NCI-H2107 treated with DMSO at 0.1 percent for 48 hours (cell line): Measurements from ENCODE around the gene PRPF18.

Source experiments
- DNase-seq: peaks from one replicate; lab custom pipeline; 2025; ENCODE audit not compliant: unreplicated experiment; lab: John Stamatoyannopoulos, UW

Gene PRPF18

DNA sequence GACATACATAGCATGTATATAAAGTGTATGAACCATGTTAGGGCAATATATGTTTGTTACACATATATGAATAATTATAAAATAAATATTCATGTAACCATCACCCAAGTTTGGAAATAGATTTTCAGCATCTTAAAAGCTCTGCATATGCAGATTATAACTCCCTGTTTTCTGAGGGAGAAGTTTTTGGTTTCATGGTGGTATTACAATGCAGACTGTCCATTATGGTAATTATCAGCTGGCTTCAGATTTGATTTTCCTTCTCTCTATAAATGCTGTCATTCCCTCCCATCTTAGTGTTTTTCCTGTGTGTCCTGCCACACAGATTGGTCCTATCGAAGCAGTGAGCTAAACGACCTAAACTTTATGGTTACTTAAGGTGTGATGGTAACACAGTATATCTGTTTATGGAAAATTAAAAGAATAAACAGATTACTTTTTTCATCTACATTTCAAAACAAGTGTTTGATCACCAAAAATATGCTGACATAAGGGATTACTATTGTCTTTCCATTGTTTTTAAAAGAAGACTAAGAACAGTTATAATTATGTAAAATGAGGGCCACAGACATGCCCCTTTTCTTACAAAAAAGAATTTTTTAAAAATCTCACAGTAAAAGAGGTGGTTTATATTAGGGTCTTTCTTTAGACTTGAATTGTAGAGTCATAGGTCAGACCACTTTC lies 17.7 kb downstream of the PRPF18 start:
- DNase-seq = no peak

DNA sequence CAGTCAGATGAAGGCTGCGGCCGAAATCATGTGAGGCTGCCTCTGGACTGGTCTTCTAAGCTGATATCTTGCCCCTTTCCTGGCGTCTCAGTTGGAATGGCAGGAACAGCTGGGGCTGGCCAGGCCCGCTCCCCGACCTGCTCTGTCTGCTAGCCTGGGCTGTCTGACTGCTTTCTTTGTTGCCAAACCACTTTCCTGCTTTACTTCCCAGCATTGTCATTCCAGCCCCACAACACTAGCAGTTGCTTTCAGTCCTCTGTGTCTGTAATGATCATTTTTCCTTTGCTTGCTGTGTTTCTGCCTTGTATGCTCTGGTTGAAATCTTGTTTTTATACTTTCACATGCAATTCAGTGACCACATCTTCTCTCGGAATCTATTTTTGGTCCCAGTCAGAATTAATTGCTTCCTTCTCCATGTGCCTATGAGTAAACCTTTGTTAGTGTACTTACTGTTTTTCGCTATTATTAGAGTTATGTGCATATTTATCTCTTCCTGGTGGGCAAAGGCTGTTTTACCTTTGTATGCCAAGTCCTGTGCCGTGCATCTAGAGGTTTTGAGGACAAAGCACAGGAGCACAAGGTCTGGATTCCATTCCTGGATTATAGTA lies 21.6 kb downstream of the PRPF18 start:
- no peak for DNase-seq

DNA sequence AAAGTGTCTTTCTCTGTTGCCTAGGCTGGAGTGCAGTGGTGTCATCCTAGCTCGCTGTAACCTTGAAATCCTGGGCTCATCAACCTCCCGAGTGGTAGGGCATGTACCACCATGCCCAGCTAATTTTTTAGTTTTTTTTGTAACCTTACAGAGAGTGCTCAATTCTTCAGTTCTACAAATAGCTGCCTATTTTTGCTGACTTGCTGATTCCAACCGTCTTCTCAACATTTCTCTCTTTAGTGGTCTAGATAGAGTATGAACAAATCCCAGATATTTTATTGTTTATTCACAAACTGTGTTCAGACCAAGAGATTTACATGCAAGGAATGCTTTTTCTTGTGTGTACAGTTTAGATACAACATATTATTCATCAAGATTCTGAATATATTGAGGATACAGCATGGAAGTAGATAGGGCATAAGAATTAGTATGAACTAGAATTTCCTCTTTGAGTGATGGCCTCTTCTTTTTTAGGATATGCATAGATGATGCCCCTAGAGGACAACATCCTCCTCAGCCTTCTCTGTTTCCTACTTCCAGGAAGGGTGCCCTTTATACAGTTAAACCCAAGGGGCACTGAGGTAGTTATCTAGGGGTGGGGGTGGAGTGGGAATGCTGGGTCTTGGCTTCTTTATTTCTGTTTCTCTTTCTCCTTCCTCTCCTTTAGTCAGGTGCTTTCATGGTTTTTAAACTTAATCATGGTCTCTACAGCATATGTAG lies 26.0 kb downstream of the PRPF18 start:
- no peak for DNase-seq

DNA sequence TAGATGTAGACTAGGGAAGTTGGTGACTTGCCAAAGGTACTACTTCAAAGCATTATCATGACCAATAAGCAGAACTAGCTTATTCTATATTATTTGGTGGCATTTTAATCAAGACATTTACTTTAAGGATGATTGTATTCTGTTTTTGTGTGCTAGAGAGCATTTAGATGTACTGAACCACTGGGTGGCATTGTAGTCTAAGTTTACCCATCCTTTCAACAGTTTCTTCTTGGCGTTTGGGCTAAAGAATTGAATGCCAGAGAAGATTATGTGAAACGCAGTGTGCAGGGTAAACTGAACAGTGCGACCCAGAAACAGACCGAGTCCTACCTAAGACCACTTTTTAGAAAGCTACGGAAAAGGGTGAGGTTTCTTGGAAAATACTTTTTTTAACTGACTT lies 26.8 kb downstream of the PRPF18 start:
- DNase-seq = no peak

DNA sequence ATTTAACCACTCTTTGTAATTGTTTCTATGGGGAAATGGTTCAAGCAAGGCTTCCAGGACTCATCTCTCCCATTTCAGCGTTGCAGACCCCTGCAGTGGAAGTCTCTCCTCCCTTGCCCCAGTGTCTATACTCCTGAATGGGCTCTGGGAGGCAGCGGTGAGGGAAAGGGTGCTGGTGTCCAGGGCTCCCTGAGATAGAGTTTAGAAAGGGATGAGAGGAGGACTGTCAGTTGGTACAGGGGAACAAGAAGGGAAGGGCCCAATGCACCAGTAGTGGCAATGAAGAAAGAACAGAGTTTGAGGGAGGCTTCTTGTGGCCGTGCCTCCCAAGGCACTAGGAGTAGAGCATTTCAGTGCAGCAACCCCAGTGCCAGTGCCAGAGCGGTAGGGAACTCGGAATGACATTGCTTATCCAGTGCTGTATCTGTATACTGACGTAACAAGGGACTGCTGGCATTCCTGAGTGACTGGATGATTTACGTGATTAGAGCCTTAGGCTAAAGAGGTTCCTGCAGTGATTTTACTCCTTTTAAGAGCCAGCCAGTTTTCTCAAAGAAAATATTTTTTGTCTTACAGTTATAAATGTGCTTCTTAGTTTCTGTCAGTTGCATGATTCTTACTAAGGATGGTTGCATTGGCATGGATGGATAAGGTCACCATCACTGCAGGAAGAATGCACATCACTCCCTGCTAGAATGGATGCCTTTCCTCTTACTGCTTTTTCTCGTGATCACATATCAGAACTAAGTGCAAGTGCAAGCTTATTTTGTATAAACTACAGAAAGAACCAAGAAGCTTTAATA lies 28.0 kb downstream of the PRPF18 start:
- DNase-seq = no peak

DNA sequence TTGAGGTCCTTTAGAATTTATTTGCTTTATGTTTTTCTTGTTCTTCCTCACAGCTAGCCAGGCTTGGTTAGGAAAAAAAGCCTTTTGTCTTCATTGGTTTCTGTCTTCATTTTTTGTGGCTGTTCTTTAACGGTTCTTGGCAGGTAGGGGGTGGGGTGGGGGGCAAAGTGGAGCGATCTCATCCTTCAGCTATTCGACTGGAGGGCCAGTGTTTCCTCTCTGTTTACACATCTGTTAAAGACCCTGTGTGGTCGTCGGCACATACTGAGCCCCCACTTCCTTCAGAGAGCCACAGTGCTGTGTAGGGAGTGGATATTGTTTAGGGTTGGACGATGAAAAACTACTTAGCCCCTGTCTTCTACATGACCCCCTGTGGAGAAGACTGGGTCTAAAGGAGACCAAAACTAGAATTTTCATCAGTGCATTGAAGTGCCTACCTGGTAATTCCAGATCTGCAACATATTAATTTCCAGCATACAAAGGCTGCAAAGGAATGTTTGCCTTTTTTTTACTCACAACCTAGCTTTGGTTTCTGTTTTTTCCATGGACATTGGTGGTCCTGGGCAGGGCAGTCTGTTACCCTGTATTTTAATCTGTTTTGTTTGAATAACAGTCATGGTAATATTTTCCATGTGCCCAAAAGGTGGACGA lies 29.0 kb downstream of the PRPF18 start:
- DNase-seq = no peak

DNA sequence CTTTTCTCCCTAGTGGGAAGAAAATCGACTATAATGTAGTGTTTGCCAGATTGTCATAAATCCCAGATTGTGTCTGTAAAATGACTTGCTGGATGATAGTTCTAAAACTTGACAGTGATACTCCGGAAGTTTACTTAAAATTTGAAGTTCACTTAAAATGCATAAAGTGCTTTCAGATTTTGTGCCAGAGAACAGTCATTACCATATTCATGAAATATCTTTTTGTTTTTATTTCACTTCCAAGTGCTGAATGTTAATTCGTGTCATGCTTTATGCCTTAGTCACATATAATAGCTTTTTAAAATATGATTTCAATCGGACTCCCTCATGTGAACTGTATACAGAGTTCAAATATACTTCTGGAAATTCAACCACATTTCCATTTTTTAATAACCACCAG lies 30.4 kb downstream of the PRPF18 start:
- DNase-seq = no peak

DNA sequence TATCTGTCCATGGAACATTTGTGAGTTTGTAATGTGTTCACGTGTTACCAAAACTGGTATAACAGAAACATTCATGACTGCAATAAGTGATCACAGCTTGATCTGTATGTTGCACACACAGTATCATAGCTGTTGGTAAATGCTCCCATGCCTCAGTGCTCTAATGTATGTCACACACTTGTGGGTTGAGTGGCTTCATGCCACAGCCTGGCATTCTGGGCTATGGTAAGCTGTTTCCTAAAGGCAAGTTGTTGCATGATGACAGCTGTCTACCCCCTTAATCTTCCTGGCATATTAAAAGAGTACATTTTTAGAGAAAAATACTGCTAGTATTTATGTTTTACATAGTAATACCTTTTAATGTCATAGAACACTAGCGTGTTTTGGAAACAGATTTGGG lies 35.2 kb downstream of the PRPF18 start:
- no peak for DNase-seq

DNA sequence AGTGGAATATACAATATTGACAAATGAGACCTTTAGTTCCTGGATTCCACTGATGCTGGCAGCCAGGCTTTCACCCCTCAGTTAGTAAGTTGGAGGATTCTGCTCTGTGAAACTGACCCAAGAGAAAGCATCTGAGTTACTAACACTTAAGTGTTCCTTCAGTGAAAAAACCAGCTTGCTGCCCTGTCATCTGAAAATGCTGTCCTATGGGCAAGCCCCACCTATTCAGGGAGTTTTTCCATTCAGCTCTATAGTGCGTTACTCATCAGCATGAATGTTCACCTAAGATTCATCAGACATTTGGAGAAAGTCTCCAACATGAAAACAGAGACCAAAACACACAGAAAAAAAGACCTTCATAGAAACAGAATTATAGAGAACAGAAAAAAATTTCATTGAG lies 37.9 kb downstream of the PRPF18 start:
- DNase-seq = no peak

DNA sequence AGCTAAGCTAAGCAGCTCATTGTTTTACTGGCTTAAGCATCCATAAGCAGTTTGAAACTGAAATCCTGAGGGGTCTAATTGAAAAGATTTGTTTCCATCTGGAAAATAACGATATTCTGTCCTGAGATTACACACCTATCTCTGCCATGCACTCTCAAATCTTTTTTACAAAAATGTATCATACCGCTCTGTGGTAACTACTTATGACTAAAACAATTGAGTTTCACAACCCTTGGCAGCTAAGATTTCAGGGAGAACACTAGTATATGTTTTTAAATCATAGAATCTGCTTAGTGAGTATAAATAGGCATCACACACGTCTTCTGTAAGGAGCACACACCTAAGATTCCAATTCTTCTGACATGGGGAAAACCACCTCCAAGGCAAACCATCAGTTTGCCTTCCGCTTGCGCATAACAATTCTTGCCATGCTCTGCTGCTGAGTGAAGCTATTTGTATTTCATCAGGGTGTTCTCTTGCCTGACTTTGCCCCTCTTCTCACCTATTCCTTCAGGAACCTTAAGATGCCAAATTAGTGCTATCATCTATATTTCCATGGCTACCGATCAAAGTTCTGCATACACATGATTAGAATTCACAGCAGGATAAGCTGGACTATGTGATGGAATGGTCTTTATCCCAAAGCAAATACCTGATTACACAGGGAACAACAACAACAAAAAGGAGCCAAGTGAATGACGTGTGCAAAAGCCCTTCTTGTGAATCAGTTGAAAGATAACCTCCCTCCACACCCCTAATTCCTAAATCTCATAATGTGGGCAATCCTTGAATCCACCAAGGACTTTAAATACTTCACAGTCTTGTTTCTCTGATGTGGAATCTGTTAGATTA lies 40.9 kb downstream of the PRPF18 start:
- no peak for DNase-seq

DNA sequence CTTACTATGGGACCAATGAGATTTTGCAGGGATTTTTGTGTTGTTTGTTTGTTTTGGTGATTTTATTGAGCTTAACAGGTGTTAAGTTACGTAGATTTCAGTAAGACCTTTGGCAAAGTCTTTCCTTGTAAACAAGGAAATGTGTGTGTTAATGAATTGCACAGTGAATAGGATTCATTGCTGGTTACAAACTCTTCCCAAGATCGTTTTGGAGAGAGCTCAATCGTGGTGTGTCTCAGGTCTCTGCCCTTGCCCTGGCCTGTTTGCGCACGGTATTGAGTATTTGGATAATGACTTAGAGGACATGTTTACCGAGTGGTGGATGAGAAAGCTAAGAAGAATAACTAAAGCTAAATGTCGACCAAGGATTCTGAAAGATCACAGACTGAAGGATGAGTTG lies 41.9 kb downstream of the PRPF18 start:
- DNase-seq = no peak

DNA sequence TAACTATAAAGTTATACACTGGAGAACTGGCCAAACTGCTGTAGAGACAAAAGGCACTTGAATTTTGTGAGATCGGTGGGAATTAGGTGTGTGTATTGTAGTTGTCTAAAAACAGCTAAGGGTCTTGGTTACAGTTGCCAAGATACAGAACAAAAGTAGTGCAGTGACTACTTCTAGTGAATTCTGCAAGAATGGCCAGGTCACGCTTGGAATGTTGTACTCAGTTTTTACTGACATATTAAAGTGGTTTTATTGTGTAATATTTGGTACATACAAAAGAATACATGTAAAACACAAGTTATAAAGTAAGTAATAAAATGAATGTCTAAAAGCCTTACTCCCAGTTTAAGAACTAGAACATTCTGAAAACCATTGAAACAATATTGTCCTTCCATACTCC lies 42.4 kb downstream of the PRPF18 start:
- no peak for DNase-seq

DNA sequence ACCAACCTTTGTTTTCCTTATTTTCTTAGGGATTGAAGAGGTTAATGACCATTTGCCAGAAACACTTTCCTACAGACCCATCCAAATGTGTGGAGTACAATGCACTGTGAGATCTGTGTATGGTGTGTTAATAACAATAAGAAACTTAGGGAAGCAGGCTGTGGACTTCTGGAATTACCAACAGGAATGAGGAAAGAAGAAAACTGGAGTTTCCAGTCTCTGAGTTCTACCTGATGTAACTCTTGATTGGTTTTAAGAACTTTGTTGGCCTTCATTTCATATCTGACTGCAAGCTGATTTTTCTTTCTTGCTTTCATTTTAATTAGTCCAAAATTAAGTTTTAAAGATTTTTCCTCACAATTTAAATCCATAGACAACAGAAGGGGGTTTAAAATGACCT lies 43.5 kb downstream of the PRPF18 start:
- DNase-seq = no peak

DNA sequence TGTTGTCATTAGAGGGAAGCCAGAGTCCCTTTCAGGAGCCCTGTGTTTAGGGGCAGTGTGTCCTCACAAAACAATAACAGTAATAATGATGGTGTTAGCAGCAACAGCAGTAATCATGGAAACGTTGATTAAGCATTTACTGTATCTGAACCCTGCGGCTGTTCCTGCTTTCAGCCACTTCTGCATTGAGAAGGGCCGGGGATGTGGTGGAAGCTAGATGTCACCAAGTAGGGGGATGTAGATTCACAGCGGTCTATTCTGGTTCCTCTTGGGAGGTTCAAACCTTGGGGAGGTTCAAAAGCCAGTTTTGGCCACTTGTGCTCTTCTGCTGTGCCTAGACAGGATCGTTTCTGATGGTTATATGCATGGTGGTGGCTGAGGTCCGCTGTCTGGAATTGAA lies 44.8 kb downstream of the PRPF18 start:
- no peak for DNase-seq

DNA sequence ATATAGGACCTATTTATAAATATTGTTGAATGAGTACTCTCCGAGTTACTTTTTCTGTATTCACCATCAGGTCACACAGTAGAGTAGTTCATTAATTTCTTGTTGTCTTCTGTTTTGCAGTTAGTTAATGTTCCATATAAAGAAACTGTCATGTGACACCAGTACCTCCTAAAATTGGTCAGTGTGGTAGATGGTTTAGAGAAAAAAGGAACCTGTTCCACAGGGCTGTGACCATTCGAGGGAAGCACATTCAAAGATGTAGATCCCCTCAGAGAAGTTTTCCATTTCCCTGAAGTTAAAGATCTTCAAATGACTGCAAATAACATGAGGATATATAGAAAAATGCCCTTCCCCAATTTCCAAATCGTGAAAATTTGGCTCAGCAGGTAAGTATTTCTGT lies 45.7 kb downstream of the PRPF18 start:
- no peak for DNase-seq

DNA sequence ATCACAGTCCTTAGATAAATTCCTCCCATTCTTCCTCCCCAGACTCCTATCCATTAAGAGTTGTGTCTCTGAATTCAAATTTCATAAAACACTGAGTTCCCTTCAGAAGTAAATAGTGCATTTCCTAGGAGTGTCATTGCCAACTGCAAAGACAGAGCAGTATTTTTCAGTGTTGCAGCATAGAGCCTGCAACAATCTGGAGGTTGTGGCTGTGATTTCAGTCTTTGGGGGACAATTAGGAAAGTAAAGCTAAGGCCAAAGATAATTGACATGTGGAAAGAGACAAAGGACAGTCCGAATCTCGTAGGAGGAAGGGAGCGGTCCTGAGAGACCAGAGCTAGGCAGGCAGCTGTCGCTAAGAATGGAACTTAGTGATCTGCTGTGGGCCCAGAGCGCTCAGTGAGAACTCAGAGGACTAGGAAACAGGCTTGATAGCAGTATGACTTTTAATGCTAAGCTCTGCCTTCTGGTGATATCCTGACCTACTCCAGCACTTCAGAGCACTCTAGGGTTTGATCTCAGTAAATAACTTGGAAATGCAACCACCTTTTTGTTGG lies 46.2 kb downstream of the PRPF18 start:
- DNase-seq = no peak

DNA sequence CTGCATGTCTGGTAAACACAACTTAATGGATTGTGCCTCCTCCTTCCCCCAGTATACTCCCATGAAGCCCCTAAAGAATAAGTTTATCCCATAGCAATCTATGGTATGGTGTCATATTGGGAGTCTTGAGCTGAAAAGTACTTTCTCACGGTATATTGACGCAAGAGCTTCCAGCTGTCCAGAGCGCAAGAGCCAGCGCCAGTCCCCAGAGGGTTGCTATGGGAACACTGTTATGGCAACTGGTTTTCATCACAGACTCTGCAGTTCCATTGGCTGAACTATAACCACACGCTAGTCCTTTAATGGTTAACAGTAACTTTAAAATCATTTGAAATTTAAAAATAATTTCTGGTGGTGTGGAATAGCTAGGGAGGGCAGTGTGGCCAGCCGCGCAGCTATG lies 46.9 kb downstream of the PRPF18 start:
- no peak for DNase-seq

DNA sequence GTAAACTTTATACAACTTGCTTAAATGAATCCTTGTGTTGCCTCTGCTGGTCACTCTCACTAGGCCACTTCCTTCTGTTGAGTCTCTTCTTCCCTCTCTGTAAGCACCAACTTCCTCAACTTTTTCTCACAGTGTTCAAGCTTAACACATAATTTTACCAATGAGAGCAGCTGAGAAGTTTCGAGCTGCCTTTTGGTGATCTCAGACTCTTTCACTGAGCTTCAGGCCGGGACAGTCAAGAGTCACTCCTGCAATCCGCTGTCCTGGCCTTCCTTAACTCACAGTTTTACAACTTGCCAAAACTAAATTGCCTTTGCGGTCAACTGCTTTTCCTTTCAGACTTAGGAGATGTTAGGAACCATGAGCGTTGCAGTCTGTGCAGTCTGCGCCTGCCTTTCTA lies 47.4 kb downstream of the PRPF18 start:
- no peak for DNase-seq

DNA sequence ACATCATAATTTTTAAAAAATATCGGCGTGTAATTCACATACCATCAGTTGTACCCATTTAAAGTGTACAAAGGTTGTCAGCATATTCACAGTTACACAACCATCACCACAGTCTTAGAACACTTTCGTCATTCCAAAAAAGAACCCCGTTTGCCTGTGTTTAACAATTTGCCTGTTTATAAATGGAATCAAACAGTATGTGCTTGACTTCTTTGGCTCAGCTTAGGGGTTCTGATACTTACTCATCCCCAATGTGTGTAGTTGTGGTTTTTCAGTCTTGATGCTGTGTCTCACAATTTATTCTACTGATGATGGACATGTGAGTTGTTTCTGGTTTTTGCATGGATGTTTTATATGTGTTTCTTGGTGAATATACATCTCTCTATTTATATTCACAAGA lies 50.0 kb downstream of the PRPF18 start:
- DNase-seq = no peak

DNA sequence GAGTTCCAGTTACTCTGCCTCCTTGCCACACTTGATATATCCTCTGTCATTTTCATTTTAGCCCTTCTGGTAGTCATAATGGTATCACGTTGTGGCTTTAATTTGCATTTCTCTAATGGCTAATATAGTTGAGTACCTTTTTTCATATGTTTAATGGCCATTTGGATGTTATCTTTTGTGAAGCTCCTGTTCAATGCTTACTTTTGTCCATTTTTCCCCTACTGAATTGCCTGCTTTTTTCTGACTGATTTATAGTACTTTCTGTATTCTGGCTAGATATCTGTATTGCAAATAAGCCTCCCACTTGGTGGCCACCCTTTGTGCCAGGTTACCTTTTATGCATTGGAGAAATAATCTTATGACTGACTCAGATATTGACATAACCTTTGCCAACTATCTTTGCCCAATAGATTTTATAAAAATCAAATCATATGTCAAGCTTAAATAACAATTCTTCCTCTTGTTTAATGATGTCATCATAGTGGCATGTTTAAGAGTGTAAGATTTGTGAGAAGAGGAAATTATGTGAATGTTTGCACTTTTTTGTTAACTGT lies 50.6 kb downstream of the PRPF18 start:
- DNase-seq = no peak
